OCI-LY1 (cell line): ENCODE results near the gene GLRA2.

ENCODE experiments used
- CTCF ChIP-seq: fragments of 200-600 bp; sonication (generic), shearing (Covaris generic); IDR thresholded peaks from 2 replicates; pipeline ENCODE4 v1.5.1; 2017; ENCODE audit warnings: mild to moderate bottlenecking, antibody characterized with exemption, low read length, moderate library complexity, mixed read lengths
- EZH2 ChIP-seq: fragments of 200-600 bp; sonication (generic), shearing (Covaris generic); IDR thresholded peaks from 2 replicates; pipeline ENCODE4 v1.8.0; 2017; ENCODE audit warnings: borderline replicate concordance, mixed run types, mild to moderate bottlenecking, antibody characterized with exemption, low read length, moderate library complexity, mixed read lengths

DNA sequence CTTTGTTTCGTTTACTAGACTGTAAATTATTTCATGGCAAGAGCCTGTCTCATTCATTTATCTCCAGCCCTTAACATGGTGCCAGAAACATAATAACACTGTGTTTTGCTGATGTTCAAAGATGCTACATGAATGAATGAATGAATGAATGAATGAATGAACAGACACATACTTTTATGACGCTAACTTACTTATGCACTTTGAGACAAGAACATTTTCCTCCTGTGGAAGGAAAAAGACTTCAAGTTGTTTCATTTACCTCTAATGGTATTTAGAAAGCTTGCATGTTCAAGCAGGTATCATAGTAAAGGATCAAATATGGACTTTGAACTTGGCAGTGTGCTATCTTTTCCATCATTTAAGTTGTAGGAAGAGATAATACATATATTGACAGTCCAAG, 131.6 kb downstream of the GLRA2 start:
- TF ChIP-seq CTCF, result no peak
- no peak for TF ChIP-seq EZH2
